HepG2 (cell line): ENCODE measurements around the gene IGF2. TPM values are rescaled to one million over a fixed set of nuclear protein-coding genes. Genes with fewer than 3 reads are reported as not detected.

Experiments
- BORCS8-MEF2B ChIP-seq: sonication (generic); formaldehyde crosslinking; IDR thresholded peaks from 2 replicates; pipeline ENCODE4 v1.8.0; 2022; ENCODE audit warnings: mild to moderate bottlenecking, missing genetic modification reagents
- BRD4 ChIP-seq: sonication (generic); formaldehyde crosslinking; IDR thresholded peaks from 2 replicates; pipeline ENCODE4 v1.4.0; 2020; ENCODE audit warnings: missing genetic modification reagents
- DR1 ChIP-seq: sonication (generic); formaldehyde crosslinking; IDR thresholded peaks from 2 replicates; pipeline ENCODE4 v1.8.0; 2021; ENCODE audit warnings: mild to moderate bottlenecking, missing genetic modification reagents, inconsistent platforms
- FOSL2 ChIP-seq: sonication (generic); formaldehyde crosslinking; IDR thresholded peaks from 2 replicates; pipeline ENCODE4 v1.4.0; 2020; ENCODE audit warnings: missing genetic modification reagents
- HES4 ChIP-seq: sonication (generic); formaldehyde crosslinking; IDR thresholded peaks from 2 replicates; pipeline ENCODE4 v1.9.0; 2021; ENCODE audit warnings: mild to moderate bottlenecking, missing genetic modification reagents, borderline replicate concordance
- HOXA7 ChIP-seq: sonication (generic); formaldehyde crosslinking; IDR thresholded peaks from 2 replicates; pipeline ENCODE4 v1.8.1; 2022; ENCODE audit warnings: mild to moderate bottlenecking, missing genetic modification reagents, moderate library complexity
- KAT7 ChIP-seq: IDR thresholded peaks from 2 replicates; pipeline ENCODE4 v1.6.1; 2018; ENCODE audit warnings: borderline replicate concordance, missing compliant biosample characterization
- KMT2A ChIP-seq: sonication (generic); formaldehyde crosslinking; IDR thresholded peaks from 2 replicates; pipeline ENCODE4 v1.4.0; 2020; ENCODE audit warnings: missing genetic modification reagents
- MEF2D ChIP-seq: sonication (generic); formaldehyde crosslinking; IDR thresholded peaks from 2 replicates; pipeline ENCODE4 v1.5.1; 2020; ENCODE audit warnings: mild to moderate bottlenecking, missing genetic modification reagents
- MTA1 ChIP-seq: sonication (generic); formaldehyde crosslinking; IDR thresholded peaks from 2 replicates; pipeline ENCODE4 v1.4.0; 2020; ENCODE audit warnings: missing genetic modification reagents, mild to moderate bottlenecking, borderline replicate concordance
- RAD51 ChIP-seq: fragments of 450-650 bp; IDR thresholded peaks from 2 replicates; pipeline ENCODE4 v1.6.1; 2016; ENCODE audit warnings: borderline replicate concordance
- RARA ChIP-seq: IDR thresholded peaks from 2 replicates; pipeline ENCODE4 v1.6.1; 2016; ENCODE audit warnings: missing genetic modification reagents, missing compliant biosample characterization
- SETDB1 ChIP-seq: sonication (generic); formaldehyde crosslinking; IDR thresholded peaks from 2 replicates; pipeline ENCODE4 v1.5.1; 2020; ENCODE audit warnings: missing genetic modification reagents, mild to moderate bottlenecking, borderline replicate concordance
- TGIF2 ChIP-seq: IDR thresholded peaks from 2 replicates; pipeline ENCODE4 v1.6.1; 2016; ENCODE audit warnings: control low read depth, missing compliant biosample characterization
- TP53 ChIP-seq: sonication (generic); formaldehyde crosslinking; conservative IDR thresholded peaks from 2 replicates; pipeline ENCODE4 v1.4.0; 2020; ENCODE audit warnings: missing genetic modification reagents
- XRCC5 ChIP-seq: fragments of 200-400 bp; formaldehyde crosslinking; optimal IDR thresholded peaks from 2 replicates; pipeline ENCODE3; 2017; ENCODE audit warnings: mild to moderate bottlenecking, low read length
- ZFP36L1 ChIP-seq: sonication (generic); formaldehyde crosslinking; IDR thresholded peaks from 2 replicates; pipeline ENCODE4 v1.8.0; 2022; ENCODE audit warnings: mild to moderate bottlenecking, missing genetic modification reagents, moderate library complexity
- ZFP41 ChIP-seq: sonication (generic); formaldehyde crosslinking; IDR thresholded peaks from 2 replicates; pipeline ENCODE4 v1.4.0; 2020; ENCODE audit warnings: mild to moderate bottlenecking, missing genetic modification reagents, borderline replicate concordance
- ZNF253 ChIP-seq: sonication (generic); formaldehyde crosslinking; IDR thresholded peaks from 2 replicates; pipeline ENCODE4 v1.8.0; 2022; ENCODE audit warnings: mild to moderate bottlenecking, missing genetic modification reagents, borderline replicate concordance
- ZNF501 ChIP-seq: sonication (generic); formaldehyde crosslinking; IDR thresholded peaks from 2 replicates; pipeline ENCODE4 v1.5.1; 2020; ENCODE audit warnings: mild to moderate bottlenecking, moderate library complexity, missing genetic modification reagents
- ZNF556 ChIP-seq: sonication (generic); formaldehyde crosslinking; IDR thresholded peaks from 2 replicates; pipeline ENCODE4 v1.4.0; 2020; ENCODE audit warnings: mild to moderate bottlenecking, missing genetic modification reagents, borderline replicate concordance
- ZNF747 ChIP-seq: sonication (generic); formaldehyde crosslinking; IDR thresholded peaks from 2 replicates; pipeline ENCODE4 v1.8.1; 2023; ENCODE audit warnings: missing genetic modification reagents, mild to moderate bottlenecking, borderline replicate concordance
- ZNF792 ChIP-seq: IDR thresholded peaks from 2 replicates; pipeline ENCODE4 v1.6.1; 2016
- polyA plus RNA-seq, 8 experiments: library from polyadenylated mRNA; depleted of rRNA in 3 of 8; stranded (reverse) in 7 of 8; unstranded in 1 of 8; fragments of >200 nt; fragmentation: Illumina TruSeq in 4 of 8; extraction: Trizol in 4 of 8; gene quantifications; 2 replicates each; pipeline versions ENCODE4 v1.2.1 to v1.2.3, GENCODE V29; 2011 to 2016; ENCODE audit warnings: low read depth in 4 of 8, missing spikeins in 1 of 8, mixed read lengths in 1 of 8; ENCODE audit not compliant: insufficient read depth in 1 of 8
- total RNA-seq, 5 experiments: library from RNA; depleted of rRNA; stranded (reverse); fragments of >200 nt; fragmentation: Illumina TruSeq; extraction: Trizol; gene quantifications; 2 replicates each; pipeline ENCODE4 v1.2.3, GENCODE V29; 2016; ENCODE audit warnings: low read depth in 1 of 5
- TF ChIP-seq, protein P1 (sequence below): sonication (generic); formaldehyde crosslinking; IDR thresholded peaks from 2 replicates; pipeline ENCODE4 v1.5.0; 2020; ENCODE audit warnings: missing genetic modification reagents, mild to moderate bottlenecking, borderline replicate concordance
- TF ChIP-seq, protein P2 (sequence below): IDR thresholded peaks from 2 replicates; pipeline ENCODE4 v1.6.1; 2012; ENCODE audit warnings: inconsistent platforms
- TF ChIP-seq, protein P3 (sequence below): sonication (generic); formaldehyde crosslinking; IDR thresholded peaks from 2 replicates; pipeline ENCODE4 v1.9.0; 2021; ENCODE audit warnings: missing genetic modification reagents, borderline replicate concordance
- TF ChIP-seq, protein P4 (sequence below): sonication (generic); formaldehyde crosslinking; IDR thresholded peaks from 2 replicates; pipeline ENCODE4 v1.8.1; 2023; ENCODE audit warnings: missing genetic modification reagents, inconsistent platforms, borderline replicate concordance

The IGF2 gene
- total and polyA plus RNA-seq, 2 of the 13 experiments (the other 11 are each of a cell fraction or from before 2014, with no cell fraction given), result 79.1 to 254 TPM

DNA sequence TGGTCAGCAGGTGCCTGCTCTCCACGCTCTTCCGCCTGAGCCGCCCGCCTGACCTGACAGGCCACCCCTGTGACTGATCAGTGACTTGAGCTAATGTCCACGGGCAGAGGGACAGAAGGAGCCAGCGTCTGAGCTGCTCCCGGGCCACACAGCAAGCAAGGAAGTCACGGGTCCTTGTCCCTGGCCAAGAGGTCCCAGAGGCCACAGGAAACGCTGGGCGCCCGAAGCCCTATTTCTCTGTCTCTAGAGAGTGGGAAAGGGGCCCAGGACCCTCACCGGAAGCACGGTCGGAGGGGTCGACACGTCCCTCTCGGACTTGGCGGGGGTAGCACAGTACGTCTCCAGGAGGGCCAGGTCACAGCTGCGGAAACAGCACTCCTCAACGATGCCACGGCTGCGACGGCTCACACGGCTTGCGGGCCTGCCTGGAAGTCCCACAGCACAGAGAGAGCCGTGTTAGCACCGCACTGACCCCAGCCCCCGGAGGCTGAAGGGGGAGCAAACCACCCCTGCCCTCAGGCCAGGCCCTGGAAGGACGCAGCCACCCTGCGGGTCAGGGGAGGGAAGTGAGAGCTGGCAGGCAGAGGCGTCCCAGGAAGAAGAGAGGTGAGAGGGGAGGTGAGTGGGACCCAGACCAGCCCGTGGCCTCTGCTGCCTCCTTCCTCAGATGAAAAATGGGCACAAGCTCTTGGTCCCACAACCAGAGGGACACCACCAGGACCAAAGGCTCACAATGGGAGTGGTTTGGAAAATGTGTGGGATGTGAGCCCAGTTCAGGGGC, 5.8 kb downstream of the IGF2 start (continued):
- TF ChIP-seq FOSL2 (CRISPR knock-in tag) (no peak; the same call in 1 of the 2 replicates), TP53 (CRISPR knock-in tag) (no peak), RARA (no peak), BRD4 (CRISPR knock-in tag) (no peak), ZNF747 (CRISPR knock-in tag) (peak; percentile 33; the same call in 1 of the 2 replicates), RAD51 (no peak), HOXA7 (CRISPR knock-in tag) (no peak), HES4 (CRISPR knock-in tag) (no peak; the same call in 1 of the 2 replicates), ZFP41 (CRISPR knock-in tag) (no peak), DR1 (no peak), ZNF556 (CRISPR knock-in tag) (no peak; the same call in 1 of the 2 replicates), MEF2D (CRISPR knock-in tag) (no peak; the same call in 1 of the 2 replicates), XRCC5 (no peak), ZFP36L1 (CRISPR knock-in tag) (no peak), SETDB1 (CRISPR knock-in tag) (no peak), ZNF253 (CRISPR knock-in tag) (no peak; the same call in 1 of the 2 replicates), KAT7 (no peak), KMT2A (CRISPR knock-in tag) (no peak), TGIF2 (CRISPR knock-in tag) (no peak), BORCS8-MEF2B (0 out of 2 replicates have a peak, but pooled peaks have one; percentile 58), ZNF501 (CRISPR knock-in tag) (no peak), ZNF792 (CRISPR knock-in tag) (no peak), MTA1 (0 out of 2 replicates have a peak, but pooled peaks have one; percentile 12)
- TF ChIP-seq, protein P1, sequence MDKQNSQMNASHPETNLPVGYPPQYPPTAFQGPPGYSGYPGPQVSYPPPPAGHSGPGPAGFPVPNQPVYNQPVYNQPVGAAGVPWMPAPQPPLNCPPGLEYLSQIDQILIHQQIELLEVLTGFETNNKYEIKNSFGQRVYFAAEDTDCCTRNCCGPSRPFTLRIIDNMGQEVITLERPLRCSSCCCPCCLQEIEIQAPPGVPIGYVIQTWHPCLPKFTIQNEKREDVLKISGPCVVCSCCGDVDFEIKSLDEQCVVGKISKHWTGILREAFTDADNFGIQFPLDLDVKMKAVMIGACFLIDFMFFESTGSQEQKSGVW (CRISPR knock-in tag), result no peak
- TF ChIP-seq, protein P2, sequence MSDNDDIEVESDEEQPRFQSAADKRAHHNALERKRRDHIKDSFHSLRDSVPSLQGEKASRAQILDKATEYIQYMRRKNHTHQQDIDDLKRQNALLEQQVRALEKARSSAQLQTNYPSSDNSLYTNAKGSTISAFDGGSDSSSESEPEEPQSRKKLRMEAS, result no peak
- TF ChIP-seq, protein P3, sequence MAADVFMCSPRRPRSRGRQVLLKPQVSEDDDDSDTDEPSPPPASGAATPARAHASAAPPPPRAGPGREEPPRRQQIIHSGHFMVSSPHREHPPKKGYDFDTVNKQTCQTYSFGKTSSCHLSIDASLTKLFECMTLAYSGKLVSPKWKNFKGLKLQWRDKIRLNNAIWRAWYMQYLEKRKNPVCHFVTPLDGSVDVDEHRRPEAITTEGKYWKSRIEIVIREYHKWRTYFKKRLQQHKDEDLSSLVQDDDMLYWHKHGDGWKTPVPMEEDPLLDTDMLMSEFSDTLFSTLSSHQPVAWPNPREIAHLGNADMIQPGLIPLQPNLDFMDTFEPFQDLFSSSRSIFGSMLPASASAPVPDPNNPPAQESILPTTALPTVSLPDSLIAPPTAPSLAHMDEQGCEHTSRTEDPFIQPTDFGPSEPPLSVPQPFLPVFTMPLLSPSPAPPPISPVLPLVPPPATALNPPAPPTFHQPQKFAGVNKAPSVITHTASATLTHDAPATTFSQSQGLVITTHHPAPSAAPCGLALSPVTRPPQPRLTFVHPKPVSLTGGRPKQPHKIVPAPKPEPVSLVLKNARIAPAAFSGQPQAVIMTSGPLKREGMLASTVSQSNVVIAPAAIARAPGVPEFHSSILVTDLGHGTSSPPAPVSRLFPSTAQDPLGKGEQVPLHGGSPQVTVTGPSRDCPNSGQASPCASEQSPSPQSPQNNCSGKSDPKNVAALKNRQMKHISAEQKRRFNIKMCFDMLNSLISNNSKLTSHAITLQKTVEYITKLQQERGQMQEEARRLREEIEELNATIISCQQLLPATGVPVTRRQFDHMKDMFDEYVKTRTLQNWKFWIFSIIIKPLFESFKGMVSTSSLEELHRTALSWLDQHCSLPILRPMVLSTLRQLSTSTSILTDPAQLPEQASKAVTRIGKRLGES (CRISPR knock-in tag), result no peak
- TF ChIP-seq, protein P4, sequence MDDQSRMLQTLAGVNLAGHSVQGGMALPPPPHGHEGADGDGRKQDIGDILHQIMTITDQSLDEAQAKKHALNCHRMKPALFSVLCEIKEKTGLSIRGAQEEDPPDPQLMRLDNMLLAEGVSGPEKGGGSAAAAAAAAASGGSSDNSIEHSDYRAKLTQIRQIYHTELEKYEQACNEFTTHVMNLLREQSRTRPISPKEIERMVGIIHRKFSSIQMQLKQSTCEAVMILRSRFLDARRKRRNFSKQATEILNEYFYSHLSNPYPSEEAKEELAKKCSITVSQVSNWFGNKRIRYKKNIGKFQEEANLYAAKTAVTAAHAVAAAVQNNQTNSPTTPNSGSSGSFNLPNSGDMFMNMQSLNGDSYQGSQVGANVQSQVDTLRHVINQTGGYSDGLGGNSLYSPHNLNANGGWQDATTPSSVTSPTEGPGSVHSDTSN (CRISPR knock-in tag), result no peak
